GM19043 (cell line): ENCODE results near the gene YJEFN3.

Experiments used
- ATAC-seq: cut with Tn5 transposase; IDR thresholded peaks from one replicate; pipeline ENCODE4 v1.9.1; 2021; ENCODE audit warnings: low read depth; ENCODE audit not compliant: unreplicated experiment

The YJEFN3 gene

DNA sequence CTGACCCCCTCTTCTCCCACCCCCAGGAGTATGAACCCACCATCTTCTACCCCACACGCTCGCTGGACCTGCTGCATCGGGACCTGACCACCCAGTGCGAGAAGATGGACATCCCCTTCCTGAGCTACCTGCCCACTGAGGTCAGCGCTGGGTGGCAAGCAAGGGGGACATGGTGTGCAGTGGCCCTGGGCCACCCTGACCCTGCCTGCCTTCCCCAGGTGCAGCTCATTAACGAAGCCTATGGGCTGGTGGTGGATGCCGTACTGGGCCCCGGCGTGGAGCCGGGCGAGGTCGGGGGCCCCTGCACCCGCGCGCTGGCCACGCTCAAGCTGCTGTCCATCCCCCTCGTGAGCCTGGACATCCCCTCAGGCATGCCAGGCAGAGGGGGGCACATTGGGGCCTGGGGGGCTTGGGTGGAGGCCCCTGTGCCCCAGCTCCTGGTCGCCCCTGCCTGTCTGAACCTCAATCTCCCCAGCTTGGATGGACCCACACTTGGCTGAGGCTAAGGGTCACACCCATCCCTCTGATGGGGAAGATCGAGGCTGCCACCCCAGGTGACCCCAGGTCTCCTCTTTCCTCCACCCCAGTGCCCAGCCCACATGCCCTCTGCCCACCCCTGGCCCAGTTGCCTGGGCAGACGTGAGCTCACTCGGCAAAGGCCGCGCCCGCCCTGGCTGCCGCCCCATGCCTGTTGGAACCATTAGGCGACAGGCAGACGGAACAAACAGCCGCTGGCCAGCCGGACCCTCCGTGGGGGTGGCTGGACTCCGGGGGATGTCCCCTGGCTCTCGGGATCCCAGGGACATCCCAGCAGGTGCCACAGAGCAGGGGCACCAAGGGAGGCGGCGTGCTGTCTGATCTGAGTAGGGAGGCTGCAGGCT is 6.8 kb downstream of the YJEFN3 start:
- ATAC-seq = no peak

DNA sequence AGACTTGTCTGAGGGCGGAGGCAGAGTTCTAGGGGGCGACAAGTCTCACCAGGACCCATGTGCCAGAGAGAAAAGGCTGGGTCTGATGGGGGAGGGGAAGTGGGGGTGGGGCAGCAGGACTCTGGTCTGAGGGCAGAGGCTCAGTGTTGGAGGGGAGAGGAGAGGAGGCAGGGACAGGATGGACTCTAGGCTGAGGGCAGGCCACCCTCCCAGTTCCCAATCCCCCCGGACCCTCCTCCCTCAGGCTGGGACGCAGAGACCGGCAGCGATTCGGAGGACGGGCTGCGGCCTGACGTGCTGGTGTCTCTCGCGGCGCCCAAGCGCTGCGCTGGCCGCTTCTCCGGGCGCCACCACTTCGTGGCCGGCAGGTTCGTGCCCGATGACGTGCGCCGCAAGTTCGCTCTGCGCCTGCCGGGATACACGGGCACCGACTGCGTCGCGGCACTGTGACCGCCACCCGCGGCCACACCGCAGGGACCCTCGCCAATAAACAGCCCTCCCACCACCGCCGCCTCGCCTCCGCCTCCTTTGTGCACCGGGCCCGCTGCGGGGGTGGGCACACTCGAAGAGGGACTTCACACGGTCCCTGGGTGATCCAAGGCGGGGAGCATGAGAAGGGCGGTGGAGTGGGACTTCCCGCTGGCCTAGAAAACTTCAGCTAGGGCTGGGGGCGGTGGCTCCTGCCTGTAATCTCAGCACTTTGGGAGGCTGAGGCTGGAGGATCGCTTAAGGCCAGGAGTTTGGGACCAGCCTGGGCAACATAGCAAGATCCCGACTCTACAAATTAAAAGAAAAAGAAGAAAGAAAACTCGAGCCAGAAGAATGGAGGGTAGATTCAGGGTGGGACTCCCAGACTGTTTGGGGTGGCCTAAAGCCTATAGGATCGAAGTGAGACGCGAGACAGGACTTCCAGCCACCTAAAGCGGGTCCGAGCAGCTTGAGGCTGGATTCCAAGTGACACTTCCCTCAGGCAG is 8.7 kb downstream of the YJEFN3 start:
- ATAC-seq = no peak

GRCh38 chr19:19538061-19538784 is 9.5 kb downstream of the YJEFN3 start, which contains the start of gene CILP2:
Gene CILP2 (plus strand): TSS chr19:19538265. CDS start chr19:19538350, 85 bp downstream.
- ATAC-seq = no peak

- no peak for ATAC-seq
These were observed 10.1 kb downstream of the YJEFN3 start for GRCh38 chr19:19538785-19539166.

- ATAC-seq = no peak
These were observed 11.0 kb downstream of the YJEFN3 start for GRCh38 chr19:19539698-19540063.

- ATAC-seq = no peak
These were observed 11.5 kb downstream of the YJEFN3 start for GRCh38 chr19:19540064-19540714.

GRCh38 chr19:19540715-19541515 is 12.2 kb downstream of the YJEFN3 start:
- ATAC-seq = no peak

- no peak for ATAC-seq
These were observed 12.9 kb downstream of the YJEFN3 start for GRCh38 chr19:19541616-19542015.

- ATAC-seq = no peak
These were observed 13.8 kb downstream of the YJEFN3 start for GRCh38 chr19:19542507-19542906.

DNA sequence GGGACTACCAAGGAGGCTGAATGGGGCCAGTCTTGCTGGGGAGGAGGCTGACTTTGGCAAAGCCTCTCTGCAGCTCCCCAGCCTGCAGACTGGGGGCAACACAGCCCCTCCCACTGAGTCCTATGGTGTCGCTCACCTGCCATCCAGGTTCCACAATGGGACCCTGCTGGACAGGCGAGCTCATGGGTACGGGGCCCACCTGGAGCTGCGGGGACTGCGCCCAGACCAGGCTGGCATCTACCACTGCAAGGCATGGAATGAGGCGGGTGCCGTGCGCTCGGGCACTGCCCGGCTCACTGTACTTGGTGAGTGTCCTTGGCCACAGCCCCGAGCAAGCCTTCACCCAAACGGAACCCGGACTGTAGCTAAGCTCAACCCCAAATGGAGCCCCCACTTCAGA is 14.4 kb downstream of the YJEFN3 start:
- no peak for ATAC-seq

GRCh38 chr19:19543640-19544039 is 14.9 kb downstream of the YJEFN3 start:
- ATAC-seq = no peak

- no peak for ATAC-seq
These were observed 15.7 kb downstream of the YJEFN3 start for GRCh38 chr19:19544257-19544953.

DNA sequence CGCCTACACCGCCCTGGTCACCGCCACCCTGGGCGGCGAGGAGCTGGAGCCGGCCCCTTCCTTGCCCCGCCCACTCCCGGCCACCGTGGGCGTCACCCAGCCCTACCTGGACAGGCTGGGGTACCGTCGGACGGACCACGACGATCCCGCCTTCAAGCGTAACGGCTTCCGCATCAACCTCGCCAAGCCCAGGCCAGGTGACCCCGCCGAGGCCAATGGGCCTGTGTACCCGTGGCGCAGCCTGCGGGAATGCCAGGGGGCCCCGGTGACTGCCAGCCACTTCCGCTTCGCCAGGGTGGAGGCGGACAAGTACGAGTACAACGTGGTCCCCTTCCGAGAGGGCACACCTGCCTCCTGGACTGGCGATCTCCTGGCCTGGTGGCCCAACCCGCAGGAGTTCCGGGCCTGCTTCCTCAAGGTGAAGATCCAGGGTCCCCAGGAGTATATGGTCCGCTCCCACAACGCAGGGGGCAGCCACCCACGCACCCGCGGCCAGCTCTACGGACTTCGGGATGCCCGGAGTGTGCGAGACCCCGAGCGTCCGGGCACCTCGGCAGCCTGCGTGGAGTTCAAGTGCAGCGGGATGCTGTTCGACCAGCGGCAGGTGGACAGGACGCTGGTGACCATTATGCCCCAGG is 16.4 kb downstream of the YJEFN3 start:
- ATAC-seq = no peak

- no peak for ATAC-seq
These were observed 17.0 kb downstream of the YJEFN3 start for GRCh38 chr19:19545707-19546106.

- no peak for ATAC-seq
These were observed 18.0 kb downstream of the YJEFN3 start for GRCh38 chr19:19546751-19547162.

- ATAC-seq = no peak
These were observed 19.1 kb downstream of the YJEFN3 start for GRCh38 chr19:19547674-19548336.

- ATAC-seq = no peak
These were observed 20.4 kb downstream of the YJEFN3 start for GRCh38 chr19:19548915-19549759.
